ENCODE results near the gene MOGAT1.
A peak's percentile ranks its signal among the peaks of the same experiment; 100 is the strongest.

The MOGAT1 gene
- 0 to 0.04 (median 0) reads per million in 3 experiments for total RNA-seq

GRCh38 chr2:222671259-222672067, at the start of gene MOGAT1:
TSS of gene MOGAT1 (plus strand) at chr2:222671658. CDS start at chr2:222671786, 128 bp downstream.
- no peak for DNase-seq

GRCh38 chr2:222621893-222622292, 49.6 kb upstream of the MOGAT1 start:
- DNase-seq, result no peak

GRCh38 chr2:222622910-222623309, 48.5 kb upstream of the MOGAT1 start:
- no peak for DNase-seq

GRCh38 chr2:222623756-222624309, 47.6 kb upstream of the MOGAT1 start:
- no peak for DNase-seq

- no peak for DNase-seq
Measured at GRCh38 chr2:222627764-222628163, 43.7 kb upstream of the MOGAT1 start.

GRCh38 chr2:222635295-222635694, 36.2 kb upstream of the MOGAT1 start:
- DNase-seq, result no peak

GRCh38 chr2:222637067-222637466, 34.4 kb upstream of the MOGAT1 start:
- no peak for DNase-seq

- DNase-seq, result no peak
Measured at GRCh38 chr2:222641336-222641735, 30.1 kb upstream of the MOGAT1 start.

- DNase-seq, result no peak
Measured at GRCh38 chr2:222643134-222643533, 28.3 kb upstream of the MOGAT1 start.

- no peak for DNase-seq
Measured at GRCh38 chr2:222646008-222646407, 25.4 kb upstream of the MOGAT1 start.

GRCh38 chr2:222649801-222650200, 21.7 kb upstream of the MOGAT1 start:
- DNase-seq, result no peak

- DNase-seq, result no peak
Measured at GRCh38 chr2:222651718-222652418, 19.6 kb upstream of the MOGAT1 start.

GRCh38 chr2:222652491-222653255, 18.8 kb upstream of the MOGAT1 start:
- no peak for DNase-seq

- DNase-seq, result no peak
Measured at GRCh38 chr2:222653280-222653679, 18.2 kb upstream of the MOGAT1 start.

GRCh38 chr2:222655787-222656525, 15.5 kb upstream of the MOGAT1 start, which contains the start of gene FARSB:
TSS of gene FARSB (minus strand) at chr2:222656092. CDS start at chr2:222656073, 19 bp downstream.
- DNase-seq, result peak; percentile 96

GRCh38 chr2:222656526-222657446, 14.7 kb upstream of the MOGAT1 start:
- DNase-seq, result no peak

- no peak for DNase-seq
Measured at GRCh38 chr2:222663479-222663878, 8.0 kb upstream of the MOGAT1 start.

GRCh38 chr2:222668494-222669154, 2.8 kb upstream of the MOGAT1 start:
- no peak for DNase-seq

GRCh38 chr2:222669353-222669752, 2.1 kb upstream of the MOGAT1 start:
- no peak for DNase-seq

Measured in central memory CD4-positive, alpha-beta T cell (primary cell).